GM20431 (cell line): ENCODE results near the gene OXA1L.
"Not testable (repeated sequence)": the region's sequence is repeated elsewhere in the genome, so short reads cannot be mapped to it uniquely, and the experiment has no call there.

Experiments used
- in situ Hi-C: fragments of 300-500 bp; cut with MseI, MboI; formaldehyde crosslinking; loops from one replicate; pipeline ENCODE4 v1.15.0; 2020; ENCODE audit warnings: low sequenced_read_pairs; ENCODE audit not compliant: unreplicated experiment

Gene OXA1L

GRCh38 chr14:22766457-22767322 lies at the start of gene OXA1L:
Gene OXA1L (plus strand): TSS chr14:22766688. CDS start chr14:22766702, 14 bp downstream.
- in situ Hi-C loops, result no loop called here

DNA sequence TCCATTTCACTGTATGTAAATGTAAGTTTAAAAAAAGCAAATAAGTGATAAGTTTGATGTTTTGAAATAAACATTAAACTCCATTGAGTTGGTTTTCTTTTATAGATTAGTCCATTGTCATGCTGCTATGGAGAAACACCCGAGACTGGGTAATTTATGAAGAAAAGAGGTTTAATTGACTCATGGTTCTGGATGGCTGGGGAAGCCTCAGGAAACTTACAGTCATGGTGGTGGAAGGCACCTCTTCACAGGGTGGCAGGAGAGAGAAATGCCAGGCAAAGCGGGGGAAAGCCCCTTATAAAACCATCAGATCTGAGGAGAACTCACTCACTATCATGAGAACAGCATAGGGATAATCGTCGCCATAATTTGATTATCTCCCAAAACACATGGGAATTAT lies 48.4 kb upstream of the OXA1L start:
- in situ Hi-C loops, result no loop called here

DNA sequence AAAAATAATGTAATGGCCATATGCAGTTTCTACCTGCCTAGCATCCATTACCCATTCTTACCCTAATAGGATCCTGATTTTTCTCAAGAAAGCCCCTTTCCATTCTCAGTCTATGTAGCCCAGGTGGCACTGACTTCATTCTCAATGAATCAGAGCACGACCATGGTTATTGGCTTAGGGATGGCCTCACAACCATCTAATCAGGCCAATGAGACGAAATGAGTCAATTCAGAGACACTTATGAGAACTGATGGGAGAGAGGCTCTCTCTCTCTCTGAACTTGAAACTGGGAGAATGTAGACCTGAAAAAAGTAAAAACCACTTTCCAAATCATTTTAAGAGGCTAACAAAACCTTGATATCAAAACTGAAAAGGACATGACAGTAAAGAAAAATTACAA lies 45.3 kb upstream of the OXA1L start:
- in situ Hi-C loops, result no loop called here

GRCh38 chr14:22723815-22724214 lies 42.7 kb upstream of the OXA1L start:
- in situ Hi-C loops, result no loop called here

GRCh38 chr14:22724847-22725246 lies 41.6 kb upstream of the OXA1L start:
- in situ Hi-C loops, result not testable (repeated sequence)

GRCh38 chr14:22725374-22725773 lies 41.1 kb upstream of the OXA1L start:
- in situ Hi-C loops, result not testable (repeated sequence)

- in situ Hi-C loops, result no loop called here
These were observed 40.5 kb upstream of the OXA1L start for GRCh38 chr14:22726012-22726411.

- in situ Hi-C loops, result not testable (repeated sequence)
These were observed 34.4 kb upstream of the OXA1L start for GRCh38 chr14:22732062-22732461.

GRCh38 chr14:22733829-22734228 lies 32.7 kb upstream of the OXA1L start:
- in situ Hi-C loops, result no loop called here

GRCh38 chr14:22735096-22735495 lies 31.4 kb upstream of the OXA1L start:
- in situ Hi-C loops, result no loop called here

GRCh38 chr14:22736384-22736783 lies 30.1 kb upstream of the OXA1L start:
- in situ Hi-C loops, result not testable (repeated sequence)

DNA sequence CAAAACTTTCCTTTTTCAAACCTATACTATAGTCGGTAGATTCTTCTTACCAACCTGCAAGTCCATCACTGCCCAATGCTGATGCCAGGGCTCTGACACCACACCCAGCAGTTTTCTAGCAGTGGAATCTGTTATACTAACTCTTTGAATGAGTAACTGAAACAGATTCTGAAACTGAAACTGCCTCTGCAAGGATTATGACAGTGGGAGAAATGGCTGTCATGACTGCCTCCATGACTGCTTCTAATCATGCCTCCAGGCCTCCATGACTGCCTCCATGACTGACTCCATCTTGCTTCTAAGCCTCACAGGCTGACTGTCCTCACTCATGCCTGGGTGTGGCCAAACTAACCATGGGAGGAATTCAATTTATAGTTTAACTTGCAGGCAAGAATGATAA lies 29.4 kb upstream of the OXA1L start:
- in situ Hi-C loops, result no loop called here

- in situ Hi-C loops, result no loop called here
These were observed 27.1 kb upstream of the OXA1L start for GRCh38 chr14:22739423-22739822.

GRCh38 chr14:22740020-22740419 lies 26.5 kb upstream of the OXA1L start:
- in situ Hi-C loops, result no loop called here

DNA sequence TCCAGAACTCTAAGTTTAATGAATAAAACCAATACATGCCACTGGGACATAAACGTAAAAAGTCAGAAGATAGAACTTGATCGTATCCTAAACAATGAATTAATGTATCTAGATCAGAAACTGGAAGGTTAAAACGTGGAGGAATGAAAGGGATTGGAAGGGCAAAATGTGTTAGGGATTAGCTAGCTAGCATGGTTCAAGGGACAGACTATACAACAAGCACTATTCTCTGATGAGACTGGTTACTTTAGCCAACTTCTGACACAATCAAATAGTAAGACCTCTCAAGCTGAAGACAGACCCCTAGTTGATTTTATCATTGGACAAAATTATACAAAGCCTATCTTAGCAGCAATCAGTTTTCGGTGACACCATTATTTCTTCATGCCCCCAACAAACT lies 18.7 kb upstream of the OXA1L start:
- in situ Hi-C loops, result no loop called here

GRCh38 chr14:22748206-22748605 lies 18.3 kb upstream of the OXA1L start:
- in situ Hi-C loops, result no loop called here

DNA sequence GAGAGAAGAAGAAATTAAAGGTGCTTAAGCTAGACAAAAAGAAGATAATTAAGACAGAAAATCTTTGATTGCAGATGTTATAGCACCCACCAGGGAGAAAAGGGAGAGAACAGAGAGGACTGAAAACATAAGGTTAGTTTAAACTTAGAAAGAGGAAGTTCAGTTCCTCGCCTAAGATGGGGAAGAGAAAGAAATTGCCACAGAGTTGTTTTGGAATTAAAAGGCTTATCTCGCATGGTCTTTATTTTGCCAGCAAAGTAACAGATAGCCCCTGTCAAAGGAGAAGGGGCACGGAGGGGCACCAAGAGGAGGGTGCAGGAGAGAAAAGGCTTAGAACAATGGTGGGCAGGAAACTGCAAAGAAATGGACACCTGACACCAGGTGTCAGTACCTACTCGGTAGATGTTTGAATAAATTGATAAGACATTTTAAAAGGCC lies 17.8 kb upstream of the OXA1L start:
- in situ Hi-C loops, result no loop called here

DNA sequence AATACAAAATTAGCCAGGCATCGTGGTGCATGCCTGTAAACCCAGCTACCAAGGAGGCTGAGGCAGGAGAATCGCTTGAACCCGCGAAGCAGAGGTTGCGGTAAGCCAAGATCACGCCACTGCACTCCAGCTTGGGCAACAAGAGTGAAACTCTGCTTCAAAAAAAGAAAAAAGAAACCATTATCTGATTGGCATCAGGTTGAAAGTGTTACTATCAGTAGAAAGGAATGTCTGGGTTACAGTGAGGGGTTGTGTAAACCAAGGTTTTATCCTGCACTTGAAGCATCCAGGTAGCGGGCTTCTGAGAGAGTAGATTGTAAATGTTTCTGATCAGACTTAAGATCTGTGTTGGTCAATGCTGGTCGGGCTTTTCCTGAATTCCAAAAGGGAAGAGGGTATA lies 14.1 kb upstream of the OXA1L start:
- in situ Hi-C loops, result no loop called here

- in situ Hi-C loops, result no loop called here
These were observed 12.9 kb upstream of the OXA1L start for GRCh38 chr14:22753586-22753985.

GRCh38 chr14:22757972-22758650 lies 8.4 kb upstream of the OXA1L start:
- in situ Hi-C loops, result not testable (repeated sequence)

GRCh38 chr14:22761734-22762133 lies 4.8 kb upstream of the OXA1L start:
- in situ Hi-C loops, result no loop called here
